GM19438 (cell line): Measurements from ENCODE around the gene CELF3.

Experiments used
- ATAC-seq: cut with Tn5 transposase; IDR thresholded peaks from one replicate; pipeline ENCODE4 v1.9.1; 2021; ENCODE audit warnings: low read depth; ENCODE audit not compliant: unreplicated experiment

Gene CELF3

DNA sequence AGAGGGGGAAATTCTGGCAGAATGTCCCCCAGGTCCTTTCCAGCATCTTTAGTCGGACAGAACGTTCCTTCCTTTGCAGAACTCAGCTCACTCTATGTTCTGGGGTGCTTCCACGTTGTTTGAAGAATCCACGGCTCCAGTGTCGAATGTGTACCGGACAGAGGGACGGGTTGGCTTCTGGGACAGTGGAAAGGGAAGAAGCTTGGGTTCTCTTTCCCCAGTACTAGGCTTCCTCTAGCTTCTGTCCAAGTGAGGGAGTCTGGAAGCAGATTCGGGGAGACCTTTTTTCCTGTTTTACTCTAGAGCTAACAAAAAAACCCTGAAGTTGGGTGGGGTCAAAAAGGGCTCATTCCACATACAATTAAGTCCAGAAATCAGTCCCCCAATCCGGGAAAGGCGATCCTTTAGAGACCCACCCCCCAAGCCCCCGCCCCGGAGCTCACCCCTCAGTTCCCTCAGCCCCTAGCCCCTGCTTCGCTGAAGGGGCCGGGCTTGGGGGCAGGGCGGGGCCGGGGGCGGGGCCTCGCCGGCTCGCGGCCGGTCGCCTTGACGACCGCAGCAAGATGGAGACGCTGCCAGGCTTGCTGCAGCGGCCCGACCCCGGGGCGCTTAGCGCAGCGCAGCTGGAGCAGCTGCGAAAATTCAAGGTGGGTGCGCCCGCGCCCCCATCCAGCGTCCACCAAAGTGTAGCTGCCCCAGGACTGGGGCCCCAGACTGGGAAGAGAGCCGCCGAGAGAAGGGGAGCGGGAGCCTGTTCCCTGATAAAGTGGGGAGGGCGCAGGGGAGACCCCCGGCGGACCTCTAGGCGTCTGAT, 4.6 kb upstream of the CELF3 start, which contains the start of gene RIIAD1:
Gene RIIAD1 (plus strand): TSS at position 549 of the 814 bp plus-strand sequence. CDS start 15 bp downstream, at position 564.
- ATAC-seq, result no peak

- no peak for ATAC-seq
Observed at GRCh38 chr1:151720554-151720953, 4.0 kb upstream of the CELF3 start.

- no peak for ATAC-seq
Observed at GRCh38 chr1:151720125-151720524, 3.5 kb upstream of the CELF3 start.

DNA sequence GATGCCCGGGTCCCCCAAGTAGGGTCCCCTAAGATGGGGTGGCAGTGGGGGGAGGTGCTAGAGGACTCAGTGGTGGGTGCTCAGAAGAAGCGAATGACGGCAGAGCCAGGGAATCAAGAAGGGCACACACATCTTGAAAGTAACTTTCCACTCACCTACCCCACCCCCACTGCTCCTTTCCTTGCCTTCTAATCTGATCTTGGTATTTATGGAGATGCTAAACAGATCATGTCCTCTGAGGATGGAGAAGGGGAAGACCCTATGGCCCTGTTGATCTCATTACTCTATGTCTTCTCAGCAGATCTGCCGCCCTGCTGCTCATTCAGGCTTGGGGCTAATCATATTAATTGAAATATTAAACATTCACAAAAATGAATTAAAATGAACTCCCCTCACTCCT, 2.1 kb upstream of the CELF3 start:
- no peak for ATAC-seq

DNA sequence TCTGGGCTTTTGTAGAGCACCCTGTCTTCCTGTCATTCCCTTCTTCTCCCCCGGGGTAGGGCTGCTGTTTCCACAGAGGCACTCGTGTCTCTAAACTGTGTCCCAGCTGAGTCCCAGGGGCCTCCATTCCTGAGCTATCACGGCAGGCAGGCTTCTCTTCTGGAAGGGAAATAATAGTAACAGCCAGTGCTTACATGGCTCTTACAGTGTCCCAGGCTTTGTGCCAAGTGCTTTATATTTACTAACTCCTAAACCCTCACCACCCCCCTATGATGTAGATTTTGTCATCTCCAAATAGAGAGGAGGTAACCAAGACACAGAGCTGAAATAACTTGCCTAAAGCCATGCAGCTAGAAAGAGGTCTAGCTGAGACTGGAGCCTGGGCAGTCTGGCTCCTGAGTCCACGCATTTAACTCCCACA, 1.4 kb upstream of the CELF3 start:
- ATAC-seq, result no peak

- no peak for ATAC-seq
Observed at GRCh38 chr1:151716405-151716762, 219 bp downstream of the CELF3 start.

DNA sequence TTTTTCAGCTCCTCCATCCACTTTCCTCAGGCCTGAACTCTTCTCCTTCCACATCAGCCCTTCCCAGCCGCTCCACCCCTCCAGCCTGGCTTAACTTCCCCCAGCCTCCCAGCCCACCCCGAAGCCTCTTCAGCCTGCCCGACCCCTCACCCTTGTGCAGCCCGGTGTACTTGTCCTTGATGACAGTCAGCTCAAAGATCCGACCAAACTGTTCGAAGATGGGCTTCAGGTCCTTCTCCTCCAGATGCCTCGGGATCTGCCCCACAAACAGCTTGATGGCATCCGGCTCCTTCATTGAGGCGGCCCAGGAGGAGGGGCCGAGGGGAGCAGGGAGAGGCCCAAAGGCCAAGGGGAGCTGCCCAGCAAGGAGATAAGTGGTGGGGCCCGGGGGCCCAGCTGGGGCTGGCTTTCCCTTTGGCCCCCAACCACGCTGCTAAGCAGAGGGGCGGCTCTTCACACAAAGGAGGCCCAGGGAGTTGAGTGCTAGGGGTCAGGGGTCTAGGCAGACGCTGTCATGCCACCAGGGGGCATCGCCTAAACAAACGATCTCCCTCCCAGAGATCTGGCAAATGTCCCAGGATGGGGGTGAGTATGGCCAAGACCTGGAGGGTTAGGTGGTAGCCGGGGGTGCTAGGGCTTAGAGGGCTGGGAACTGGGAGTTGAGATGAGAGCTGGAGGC, 738 bp downstream of the CELF3 start:
- no peak for ATAC-seq

DNA sequence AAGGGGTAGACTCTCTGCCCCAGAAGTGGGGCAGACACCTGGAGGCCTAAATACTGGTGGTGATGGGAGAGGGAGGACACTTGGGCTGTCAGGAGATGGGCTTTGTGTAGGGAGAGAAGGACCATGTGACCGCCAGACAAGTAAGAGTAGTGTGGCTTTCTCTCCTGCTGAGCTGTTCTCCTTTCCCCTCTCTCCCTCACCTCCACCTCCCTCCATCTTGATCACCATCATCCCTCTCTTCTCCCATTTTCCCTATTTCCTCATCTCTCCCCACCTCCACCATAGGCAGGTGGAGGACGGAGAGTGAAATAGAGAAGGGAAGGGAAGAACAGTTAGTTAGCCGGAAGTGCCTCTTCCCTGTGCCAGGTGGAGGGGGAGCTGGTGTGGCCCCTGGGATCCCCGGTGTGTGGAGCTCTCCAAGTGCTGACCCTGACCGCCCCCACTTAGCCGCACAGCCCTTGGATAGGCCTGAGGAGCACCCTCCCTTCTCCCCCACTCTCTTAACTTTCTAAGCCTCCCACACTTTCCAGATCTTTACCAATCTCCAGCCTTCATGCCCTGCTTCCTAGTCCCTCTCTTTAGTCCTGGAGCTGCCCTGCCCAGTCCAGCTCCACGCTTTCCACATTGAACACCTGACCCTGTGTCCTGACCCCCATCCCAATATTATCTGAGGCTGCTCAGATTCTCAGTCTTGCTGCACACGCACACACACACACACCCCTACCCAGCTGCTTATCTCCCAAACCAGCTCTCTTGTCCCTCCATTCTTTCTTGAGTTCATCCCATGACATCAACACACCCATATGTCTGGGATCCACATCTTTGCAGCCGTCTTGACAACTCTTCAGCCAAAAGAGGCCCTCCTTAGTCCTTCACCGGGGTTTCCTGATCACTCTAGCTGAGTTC, 1.5 kb downstream of the CELF3 start:
- ATAC-seq, result no peak

DNA sequence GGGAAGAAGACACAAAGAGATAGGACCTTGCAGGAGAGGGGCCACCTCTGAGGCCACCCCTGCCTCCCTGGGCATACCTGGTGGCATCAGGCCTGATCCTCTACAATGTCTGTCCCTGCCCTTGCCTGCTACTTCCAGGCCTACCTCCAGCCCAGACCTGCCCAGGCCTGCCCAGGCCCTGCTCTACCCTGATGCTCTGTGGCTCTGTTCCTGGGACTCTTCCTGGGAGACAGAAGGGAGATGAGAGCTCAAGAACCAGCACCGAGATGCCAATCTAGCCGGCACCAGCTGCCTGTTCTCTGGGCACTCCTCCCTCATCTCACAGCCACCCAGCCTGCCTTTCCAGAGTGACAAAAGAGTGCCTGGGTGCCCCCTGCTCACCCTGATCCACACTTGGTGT, 2.7 kb downstream of the CELF3 start:
- no peak for ATAC-seq

- ATAC-seq, result no peak
Observed at GRCh38 chr1:151713044-151713443, 3.6 kb downstream of the CELF3 start.

GRCh38 chr1:151711951-151712350, 4.7 kb downstream of the CELF3 start:
- ATAC-seq, result no peak

GRCh38 chr1:151711044-151711800, 5.4 kb downstream of the CELF3 start:
- no peak for ATAC-seq

GRCh38 chr1:151710187-151710840, 6.3 kb downstream of the CELF3 start:
- ATAC-seq, result no peak

- ATAC-seq, result no peak
Observed at GRCh38 chr1:151708891-151709290, 7.7 kb downstream of the CELF3 start.

DNA sequence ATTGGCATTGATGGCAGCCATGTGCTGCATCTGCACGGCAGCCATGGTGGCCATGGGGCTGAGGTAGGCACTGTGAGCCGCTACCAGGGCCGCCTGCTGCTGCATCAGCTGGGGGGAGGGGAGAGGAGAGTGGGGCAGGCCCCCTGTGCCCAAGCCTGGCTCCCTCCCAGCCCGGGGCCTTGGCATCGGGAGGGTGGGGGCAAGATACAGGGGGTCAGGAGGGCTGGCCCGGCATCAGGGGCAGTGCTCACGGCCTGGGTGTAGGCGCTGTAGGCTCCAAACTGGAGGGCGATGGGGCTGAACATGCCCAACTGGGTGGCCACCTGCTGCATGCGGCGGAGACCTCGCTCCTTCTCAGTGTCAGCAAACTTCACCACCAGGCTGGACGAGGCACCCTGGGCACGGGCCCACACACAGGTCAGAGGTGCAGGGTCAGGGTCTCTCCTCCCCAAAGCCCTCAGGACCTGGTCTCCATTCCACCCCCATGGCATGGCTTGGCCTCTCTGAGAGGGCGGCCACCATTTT, 9.0 kb downstream of the CELF3 start:
- no peak for ATAC-seq

DNA sequence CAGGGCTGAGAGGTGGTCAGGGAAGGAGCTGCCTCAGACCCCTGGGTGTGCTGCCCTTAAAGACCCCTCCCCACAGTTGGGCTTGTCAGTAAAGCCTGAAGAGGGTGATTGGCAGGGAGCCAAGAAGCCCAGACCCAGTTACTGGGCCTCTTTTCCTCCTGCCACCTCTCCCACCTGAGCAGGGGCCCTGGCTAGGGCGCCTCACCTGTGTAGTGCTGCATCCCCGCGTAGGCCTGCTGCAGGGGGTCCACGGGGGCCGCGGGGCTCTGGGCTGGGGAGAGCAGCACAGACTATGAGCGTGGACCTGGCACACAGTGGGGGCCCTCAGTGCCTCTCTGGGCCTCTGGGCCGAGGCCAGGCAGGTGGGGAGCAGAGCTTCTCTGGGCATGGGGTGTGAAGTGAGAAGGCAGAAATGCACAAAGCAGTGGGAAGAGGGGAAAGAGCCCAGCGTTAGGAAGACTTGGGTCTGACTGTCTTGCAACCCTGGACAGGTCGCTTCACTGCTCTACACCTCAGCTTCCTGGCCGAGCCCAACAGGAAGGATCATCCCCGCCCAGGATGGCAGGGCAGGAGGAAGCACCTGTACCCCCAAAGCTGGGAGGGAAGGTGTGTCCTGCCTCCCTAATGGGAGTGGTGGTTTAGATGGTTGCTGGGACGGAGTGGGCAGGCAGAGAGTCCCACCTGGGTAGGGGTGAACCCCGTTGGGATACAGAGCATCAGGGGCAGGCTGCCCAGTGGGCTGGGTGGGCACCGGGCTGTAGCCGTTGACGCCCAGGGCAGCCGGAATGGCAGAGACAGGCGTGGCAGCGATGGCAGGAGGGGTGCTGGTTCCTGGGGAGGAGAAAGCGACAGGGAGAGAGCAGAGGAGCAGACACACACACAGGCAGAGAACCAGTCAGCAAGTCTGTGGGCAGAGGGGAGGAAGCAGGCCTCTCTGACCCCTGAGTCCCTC, 9.9 kb downstream of the CELF3 start:
- ATAC-seq, result no peak

DNA sequence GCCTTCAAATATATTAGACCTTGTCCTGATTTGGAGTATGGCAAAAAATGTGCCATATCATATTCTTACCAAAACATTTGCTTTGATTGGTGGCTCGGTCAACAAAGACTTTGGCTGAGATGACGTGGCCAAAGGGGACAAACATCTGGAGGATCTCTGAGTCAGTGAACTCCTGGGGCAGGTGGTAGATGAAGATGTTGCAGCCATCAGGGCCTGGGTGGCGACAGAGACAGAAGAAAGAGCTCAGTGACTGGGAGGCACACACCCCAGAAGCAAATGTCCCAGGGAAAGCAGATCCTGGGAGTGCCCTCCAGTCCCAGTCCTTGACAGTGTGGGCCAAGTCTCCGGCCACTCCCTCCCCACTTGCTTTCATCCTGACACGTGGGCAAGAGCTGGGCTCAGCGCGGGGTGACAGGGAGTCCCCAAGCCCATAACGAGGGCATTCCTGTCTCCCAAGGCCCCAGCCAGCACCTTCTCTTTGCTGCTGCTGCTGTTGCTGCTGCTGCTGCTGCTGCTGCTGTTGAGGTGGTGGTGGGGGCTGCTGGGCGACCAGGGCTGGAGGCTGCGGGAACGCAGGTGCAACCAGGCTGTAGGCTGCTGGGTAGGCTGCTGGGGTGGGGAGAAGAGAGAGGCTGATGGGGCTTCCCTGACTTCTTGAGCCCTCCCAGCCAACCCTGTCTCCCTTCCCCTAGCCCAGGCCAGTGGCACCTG, 10.7 kb downstream of the CELF3 start:
- ATAC-seq, result no peak

- ATAC-seq, result no peak
Observed at GRCh38 chr1:151705146-151705545, 11.5 kb downstream of the CELF3 start.
